WTC11 (cell line): Measurements from ENCODE around the gene TNFRSF4. TPM values are rescaled to one million over a fixed set of nuclear protein-coding genes. Genes with fewer than 3 reads are reported as not detected.
A peak's percentile ranks its signal among the peaks of the same experiment; 100 is the strongest.

Source experiments
- ATAC-seq: fragments of 200-7000 bp; cut with Tn5 transposase; 2 replicates; pipeline ENCODE4 v1.10.0; 2021; ENCODE audit warnings: mild to moderate bottlenecking, moderate library complexity
- CTCF ChIA-PET: fragments of 300-600 bp; sonication (Branson Sonifier 250); formaldehyde crosslinking; loops from one replicate; lab custom pipeline; 2021; ENCODE audit warnings: antibody characterized with exemption; lab: Charles Lee
- POLR2A ChIA-PET: fragments of 350-600 bp; sonication (Branson Sonifier 250); formaldehyde crosslinking; loops from one replicate; lab custom pipeline; 2021; ENCODE audit warnings: antibody characterized with exemption; lab: Charles Lee
- DNase-seq: peaks from one replicate; pipeline ENCODE4 v3.0.0; 2021; ENCODE audit warnings: low spot score
- H3K27ac Mint-ChIP-seq: 2 replicates; pipeline ENCODE4 v1.8.0; 2021; ENCODE audit warnings: mixed read lengths
- H3K27me3 Mint-ChIP-seq: 2 replicates; pipeline ENCODE4 v1.8.0; 2021; ENCODE audit warnings: low read depth, mild to moderate bottlenecking, moderate library complexity, mixed read lengths
- H3K36me3 Mint-ChIP-seq: 2 replicates; pipeline ENCODE4 v1.8.0; 2021; ENCODE audit warnings: mixed read lengths
- H3K4me1 Mint-ChIP-seq: 2 replicates; pipeline ENCODE4 v1.8.0; 2022; ENCODE audit warnings: mixed read lengths
- H3K4me3 Mint-ChIP-seq: 2 replicates; pipeline ENCODE4 v1.8.0; 2021; ENCODE audit warnings: mild to moderate bottlenecking, moderate library complexity, mixed read lengths
- H3K9me3 Mint-ChIP-seq: 2 replicates; pipeline ENCODE4 v1.8.0; 2021; ENCODE audit warnings: mixed read lengths
- CBFB ChIP-seq: sonication (generic); formaldehyde crosslinking; IDR thresholded peaks from 2 replicates; pipeline ENCODE4 v1.8.1; 2022; ENCODE audit warnings: mild to moderate bottlenecking, low read depth, missing genetic modification reagents
- FOXJ3 ChIP-seq: sonication (generic); formaldehyde crosslinking; IDR thresholded peaks from 2 replicates; pipeline ENCODE4 v1.9.0; 2021; ENCODE audit warnings: missing genetic modification reagents, mild to moderate bottlenecking, borderline replicate concordance
- FOXK1 ChIP-seq: sonication (generic); formaldehyde crosslinking; IDR thresholded peaks from 2 replicates; pipeline ENCODE4 v1.8.0; 2022; ENCODE audit warnings: mild to moderate bottlenecking, moderate library complexity, missing genetic modification reagents
- GABPB1 ChIP-seq: sonication (generic); formaldehyde crosslinking; IDR thresholded peaks from 2 replicates; pipeline ENCODE4 v1.8.1; 2023; ENCODE audit warnings: mild to moderate bottlenecking, missing genetic modification reagents
- JUN ChIP-seq: sonication (generic); formaldehyde crosslinking; IDR thresholded peaks from 2 replicates; pipeline ENCODE4 v1.8.0; 2023; ENCODE audit warnings: mild to moderate bottlenecking, missing genetic modification reagents
- KAT7 ChIP-seq: sonication (generic); formaldehyde crosslinking; IDR thresholded peaks from 2 replicates; pipeline ENCODE4 v1.8.1; 2023; ENCODE audit warnings: missing genetic modification reagents, mild to moderate bottlenecking, borderline replicate concordance
- NR1H2 ChIP-seq: sonication (generic); formaldehyde crosslinking; IDR thresholded peaks from 2 replicates; pipeline ENCODE4 v1.9.0; 2021; ENCODE audit warnings: mild to moderate bottlenecking, moderate library complexity, missing genetic modification reagents
- NR2C2 ChIP-seq: sonication (generic); formaldehyde crosslinking; IDR thresholded peaks from 2 replicates; pipeline ENCODE4 v1.8.0; 2022; ENCODE audit warnings: mild to moderate bottlenecking, missing genetic modification reagents
- RELA ChIP-seq: sonication (generic); formaldehyde crosslinking; IDR thresholded peaks from 2 replicates; pipeline ENCODE4 v1.8.1; 2022; ENCODE audit warnings: missing genetic modification reagents, mild to moderate bottlenecking, borderline replicate concordance
- RORB ChIP-seq: fragments of 250-450 bp; sonication (Bioruptor Pico); IDR thresholded peaks from 2 replicates; pipeline ENCODE4 v1.9.0; 2021; ENCODE audit warnings: mild to moderate bottlenecking
- TP53 ChIP-seq: sonication (generic); formaldehyde crosslinking; IDR thresholded peaks from 2 replicates; pipeline ENCODE4 v1.8.1; 2023; ENCODE audit warnings: mild to moderate bottlenecking, missing genetic modification reagents
- ZNF317 ChIP-seq: sonication (generic); formaldehyde crosslinking; IDR thresholded peaks from 2 replicates; pipeline ENCODE4 v1.8.1; 2023; ENCODE audit warnings: low read depth, mild to moderate bottlenecking, moderate library complexity, missing genetic modification reagents, borderline replicate concordance
- total RNA-seq: library from RNA; stranded (reverse); gene quantifications from 3 replicates; pipeline ENCODE4 v1.2.3, GENCODE V29; 2021
- TF ChIP-seq, protein P1 (sequence below): sonication (generic); formaldehyde crosslinking; conservative IDR thresholded peaks from 2 replicates; pipeline ENCODE4 v1.8.1; 2022; ENCODE audit warnings: mild to moderate bottlenecking, missing genetic modification reagents
- TF ChIP-seq, protein P2 (sequence below): fragments of 250-450 bp; sonication (Bioruptor Pico); IDR thresholded peaks from 2 replicates; pipeline ENCODE4 v1.9.0; 2021; ENCODE audit warnings: mild to moderate bottlenecking, borderline replicate concordance
- TF ChIP-seq, protein P3 (sequence below): sonication (generic); formaldehyde crosslinking; IDR thresholded peaks from 2 replicates; pipeline ENCODE4 v1.8.0; 2023; ENCODE audit warnings: mild to moderate bottlenecking, missing genetic modification reagents
- TF ChIP-seq, protein P4 (sequence below): fragments of 250-450 bp; sonication (Bioruptor Pico); conservative IDR thresholded peaks from 2 replicates; pipeline ENCODE4 v1.9.0; 2021; ENCODE audit warnings: mild to moderate bottlenecking
- TF ChIP-seq, protein P5 (sequence below): fragments of 250-450 bp; sonication (Bioruptor Pico); IDR thresholded peaks from 2 replicates; pipeline ENCODE4 v1.8.0; 2021; ENCODE audit warnings: mild to moderate bottlenecking
- TF ChIP-seq, protein P6 (sequence below): sonication (generic); formaldehyde crosslinking; conservative IDR thresholded peaks from 2 replicates; pipeline ENCODE4 v1.8.1; 2023; ENCODE audit warnings: mild to moderate bottlenecking, low read depth, missing genetic modification reagents, moderate library complexity

TNFRSF4 gene
- total RNA-seq, 1 experiment from 2014 or later = 0.33 TPM

DNA sequence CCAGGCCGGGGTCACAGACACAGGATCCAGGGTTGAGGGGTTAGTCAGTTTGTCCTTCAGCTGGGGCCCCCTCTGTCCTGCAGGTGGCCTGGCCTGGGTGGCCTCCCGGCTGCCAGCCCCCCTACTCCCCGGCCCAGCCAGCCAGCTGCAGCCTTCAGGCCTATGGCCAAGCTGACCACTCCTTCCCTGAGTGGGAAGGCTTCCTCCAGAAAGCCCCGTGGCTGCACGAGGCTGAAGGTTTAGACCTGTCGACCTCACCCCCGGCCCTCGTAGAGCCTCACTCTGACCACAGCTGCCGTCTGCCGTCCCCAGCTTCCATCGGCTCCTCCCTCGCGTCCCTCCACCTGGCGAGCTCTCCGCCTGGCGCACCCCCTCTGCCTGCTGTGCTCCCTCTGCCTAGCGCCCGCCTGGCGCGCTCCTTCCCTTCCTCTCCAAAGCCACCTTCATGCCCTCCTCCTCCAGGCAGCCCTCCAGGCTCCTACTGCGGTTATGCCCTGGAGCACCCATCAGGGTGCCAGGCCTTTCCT lies 30.7 kb downstream of the TNFRSF4 start:
- Mint-ChIP-seq H3K27ac (no peak overlapping the region), H3K4me1 (no peaks in the 10 kb centered on the region), H3K9me3 (peaks cover 4% of the 10 kb centered on the region; the same call in 1 of the 2 replicates), H3K36me3 (no peaks in the 10 kb centered on the region), H3K4me3 (no peak overlapping the region), H3K27me3 (no peaks in the 10 kb centered on the region)
- ChIA-PET POLR2A (no interaction called here), CTCF (interaction anchor here (0.9 kb wide), 1 partner anchor 9 kb away, joined by 3 read pairs; the partner anchor contains the start of gene TTLL10)
- DNase-seq (peak; percentile 10), ATAC-seq (no peak)
- TF ChIP-seq, protein P1, sequence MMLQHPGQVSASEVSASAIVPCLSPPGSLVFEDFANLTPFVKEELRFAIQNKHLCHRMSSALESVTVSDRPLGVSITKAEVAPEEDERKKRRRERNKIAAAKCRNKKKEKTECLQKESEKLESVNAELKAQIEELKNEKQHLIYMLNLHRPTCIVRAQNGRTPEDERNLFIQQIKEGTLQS = no peak
- TF ChIP-seq JUN (CRISPR knock-in tag) (no peak), FOXJ3 (CRISPR knock-in tag) (no peak), KAT7 (CRISPR knock-in tag) (no peak), TP53 (no peak), NR2C2 (no peak), RORB (CRISPR knock-in tag) (no peak), FOXK1 (CRISPR knock-in tag) (no peak), CBFB (CRISPR knock-in tag) (no peak), RELA (CRISPR knock-in tag) (no peak), ZNF317 (no peak)
- TF ChIP-seq, protein P2, sequence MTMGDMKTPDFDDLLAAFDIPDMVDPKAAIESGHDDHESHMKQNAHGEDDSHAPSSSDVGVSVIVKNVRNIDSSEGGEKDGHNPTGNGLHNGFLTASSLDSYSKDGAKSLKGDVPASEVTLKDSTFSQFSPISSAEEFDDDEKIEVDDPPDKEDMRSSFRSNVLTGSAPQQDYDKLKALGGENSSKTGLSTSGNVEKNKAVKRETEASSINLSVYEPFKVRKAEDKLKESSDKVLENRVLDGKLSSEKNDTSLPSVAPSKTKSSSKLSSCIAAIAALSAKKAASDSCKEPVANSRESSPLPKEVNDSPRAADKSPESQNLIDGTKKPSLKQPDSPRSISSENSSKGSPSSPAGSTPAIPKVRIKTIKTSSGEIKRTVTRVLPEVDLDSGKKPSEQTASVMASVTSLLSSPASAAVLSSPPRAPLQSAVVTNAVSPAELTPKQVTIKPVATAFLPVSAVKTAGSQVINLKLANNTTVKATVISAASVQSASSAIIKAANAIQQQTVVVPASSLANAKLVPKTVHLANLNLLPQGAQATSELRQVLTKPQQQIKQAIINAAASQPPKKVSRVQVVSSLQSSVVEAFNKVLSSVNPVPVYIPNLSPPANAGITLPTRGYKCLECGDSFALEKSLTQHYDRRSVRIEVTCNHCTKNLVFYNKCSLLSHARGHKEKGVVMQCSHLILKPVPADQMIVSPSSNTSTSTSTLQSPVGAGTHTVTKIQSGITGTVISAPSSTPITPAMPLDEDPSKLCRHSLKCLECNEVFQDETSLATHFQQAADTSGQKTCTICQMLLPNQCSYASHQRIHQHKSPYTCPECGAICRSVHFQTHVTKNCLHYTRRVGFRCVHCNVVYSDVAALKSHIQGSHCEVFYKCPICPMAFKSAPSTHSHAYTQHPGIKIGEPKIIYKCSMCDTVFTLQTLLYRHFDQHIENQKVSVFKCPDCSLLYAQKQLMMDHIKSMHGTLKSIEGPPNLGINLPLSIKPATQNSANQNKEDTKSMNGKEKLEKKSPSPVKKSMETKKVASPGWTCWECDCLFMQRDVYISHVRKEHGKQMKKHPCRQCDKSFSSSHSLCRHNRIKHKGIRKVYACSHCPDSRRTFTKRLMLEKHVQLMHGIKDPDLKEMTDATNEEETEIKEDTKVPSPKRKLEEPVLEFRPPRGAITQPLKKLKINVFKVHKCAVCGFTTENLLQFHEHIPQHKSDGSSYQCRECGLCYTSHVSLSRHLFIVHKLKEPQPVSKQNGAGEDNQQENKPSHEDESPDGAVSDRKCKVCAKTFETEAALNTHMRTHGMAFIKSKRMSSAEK (CRISPR knock-in tag) = no peak
- TF ChIP-seq, protein P3, sequence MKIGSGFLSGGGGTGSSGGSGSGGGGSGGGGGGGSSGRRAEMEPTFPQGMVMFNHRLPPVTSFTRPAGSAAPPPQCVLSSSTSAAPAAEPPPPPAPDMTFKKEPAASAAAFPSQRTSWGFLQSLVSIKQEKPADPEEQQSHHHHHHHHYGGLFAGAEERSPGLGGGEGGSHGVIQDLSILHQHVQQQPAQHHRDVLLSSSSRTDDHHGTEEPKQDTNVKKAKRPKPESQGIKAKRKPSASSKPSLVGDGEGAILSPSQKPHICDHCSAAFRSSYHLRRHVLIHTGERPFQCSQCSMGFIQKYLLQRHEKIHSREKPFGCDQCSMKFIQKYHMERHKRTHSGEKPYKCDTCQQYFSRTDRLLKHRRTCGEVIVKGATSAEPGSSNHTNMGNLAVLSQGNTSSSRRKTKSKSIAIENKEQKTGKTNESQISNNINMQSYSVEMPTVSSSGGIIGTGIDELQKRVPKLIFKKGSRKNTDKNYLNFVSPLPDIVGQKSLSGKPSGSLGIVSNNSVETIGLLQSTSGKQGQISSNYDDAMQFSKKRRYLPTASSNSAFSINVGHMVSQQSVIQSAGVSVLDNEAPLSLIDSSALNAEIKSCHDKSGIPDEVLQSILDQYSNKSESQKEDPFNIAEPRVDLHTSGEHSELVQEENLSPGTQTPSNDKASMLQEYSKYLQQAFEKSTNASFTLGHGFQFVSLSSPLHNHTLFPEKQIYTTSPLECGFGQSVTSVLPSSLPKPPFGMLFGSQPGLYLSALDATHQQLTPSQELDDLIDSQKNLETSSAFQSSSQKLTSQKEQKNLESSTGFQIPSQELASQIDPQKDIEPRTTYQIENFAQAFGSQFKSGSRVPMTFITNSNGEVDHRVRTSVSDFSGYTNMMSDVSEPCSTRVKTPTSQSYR (CRISPR knock-in tag) = no peak
- TF ChIP-seq, protein P4, sequence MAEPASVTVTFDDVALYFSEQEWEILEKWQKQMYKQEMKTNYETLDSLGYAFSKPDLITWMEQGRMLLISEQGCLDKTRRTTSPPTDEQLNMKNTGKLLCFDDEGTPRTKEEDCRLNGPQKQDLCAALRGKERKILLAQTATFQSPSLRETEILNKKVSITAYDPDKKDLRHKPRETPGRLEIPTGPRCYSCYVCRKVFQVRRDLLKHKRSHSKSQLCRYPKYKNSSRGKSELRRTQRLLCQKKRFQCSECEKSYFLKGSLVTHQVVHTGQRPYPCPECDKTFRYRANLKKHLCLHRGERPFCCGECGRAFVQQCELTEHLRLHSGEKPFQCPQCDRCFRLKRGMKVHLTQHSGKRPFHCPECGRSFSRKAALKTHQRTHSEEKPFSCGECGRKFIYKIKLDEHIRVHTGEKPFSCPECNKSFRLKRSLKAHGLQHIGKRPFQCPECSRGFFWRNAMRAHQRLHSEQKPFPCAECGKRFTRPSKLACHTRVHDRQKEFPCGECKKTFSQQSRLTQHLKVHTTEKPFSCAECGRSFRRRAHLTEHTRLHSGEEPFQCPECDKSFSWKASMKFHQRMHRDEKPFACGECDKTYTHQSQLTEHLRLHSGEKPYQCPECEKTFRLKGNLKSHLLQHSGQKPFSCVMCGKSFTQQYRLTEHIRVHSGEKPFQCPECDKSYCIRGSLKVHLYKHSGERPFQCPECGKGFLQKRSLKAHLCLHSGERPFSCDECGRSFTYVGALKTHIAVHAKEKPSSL = no peak

DNA sequence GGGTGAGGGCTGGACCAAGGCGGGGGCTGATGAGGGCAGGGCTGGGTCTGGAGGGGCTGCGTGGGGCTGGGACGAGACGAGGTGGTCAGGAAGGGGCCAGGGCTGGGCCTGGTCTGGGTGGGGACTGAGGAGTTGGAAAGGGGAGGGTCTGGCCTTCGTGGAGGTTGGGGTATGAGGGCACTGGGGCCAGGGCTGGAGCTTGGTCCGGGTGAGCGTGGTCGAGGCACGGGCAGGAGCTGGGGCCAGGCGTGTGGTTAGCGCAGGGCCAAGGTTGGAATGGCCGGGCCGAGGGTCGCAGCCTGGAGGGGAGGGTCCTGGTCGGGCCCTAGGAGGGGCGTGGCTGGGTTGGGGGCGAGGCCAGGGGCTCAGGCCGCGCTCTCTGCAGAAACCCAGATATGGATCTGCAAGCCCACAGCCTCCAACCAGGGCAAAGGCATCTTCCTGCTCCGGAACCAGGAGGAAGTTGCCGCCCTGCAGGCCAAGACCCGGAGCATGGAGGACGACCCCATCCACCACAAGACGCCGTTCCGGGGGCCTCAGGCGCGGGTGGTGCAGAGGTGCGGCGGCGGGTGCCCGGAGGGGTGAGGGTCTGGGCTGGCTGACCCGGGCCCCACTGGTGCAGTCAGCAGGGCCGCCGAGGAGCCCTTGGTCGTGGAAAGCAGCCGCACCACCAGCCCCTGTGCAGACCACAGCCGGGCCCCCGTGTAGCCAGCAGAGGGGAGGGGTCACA lies 31.3 kb downstream of the TNFRSF4 start:
- no peaks in the 10 kb centered on the region for H3K4me1 Mint-ChIP-seq
- H3K9me3 Mint-ChIP-seq = no peaks in the 10 kb centered on the region
- no peak overlapping the region for H3K4me3 Mint-ChIP-seq
- TF ChIP-seq, protein P5, sequence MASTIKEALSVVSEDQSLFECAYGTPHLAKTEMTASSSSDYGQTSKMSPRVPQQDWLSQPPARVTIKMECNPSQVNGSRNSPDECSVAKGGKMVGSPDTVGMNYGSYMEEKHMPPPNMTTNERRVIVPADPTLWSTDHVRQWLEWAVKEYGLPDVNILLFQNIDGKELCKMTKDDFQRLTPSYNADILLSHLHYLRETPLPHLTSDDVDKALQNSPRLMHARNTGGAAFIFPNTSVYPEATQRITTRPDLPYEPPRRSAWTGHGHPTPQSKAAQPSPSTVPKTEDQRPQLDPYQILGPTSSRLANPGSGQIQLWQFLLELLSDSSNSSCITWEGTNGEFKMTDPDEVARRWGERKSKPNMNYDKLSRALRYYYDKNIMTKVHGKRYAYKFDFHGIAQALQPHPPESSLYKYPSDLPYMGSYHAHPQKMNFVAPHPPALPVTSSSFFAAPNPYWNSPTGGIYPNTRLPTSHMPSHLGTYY (CRISPR knock-in tag) = no peak
- TF ChIP-seq NR1H2 (CRISPR knock-in tag) (no peak), GABPB1 (CRISPR knock-in tag) (no peak)
- TF ChIP-seq, protein P6, sequence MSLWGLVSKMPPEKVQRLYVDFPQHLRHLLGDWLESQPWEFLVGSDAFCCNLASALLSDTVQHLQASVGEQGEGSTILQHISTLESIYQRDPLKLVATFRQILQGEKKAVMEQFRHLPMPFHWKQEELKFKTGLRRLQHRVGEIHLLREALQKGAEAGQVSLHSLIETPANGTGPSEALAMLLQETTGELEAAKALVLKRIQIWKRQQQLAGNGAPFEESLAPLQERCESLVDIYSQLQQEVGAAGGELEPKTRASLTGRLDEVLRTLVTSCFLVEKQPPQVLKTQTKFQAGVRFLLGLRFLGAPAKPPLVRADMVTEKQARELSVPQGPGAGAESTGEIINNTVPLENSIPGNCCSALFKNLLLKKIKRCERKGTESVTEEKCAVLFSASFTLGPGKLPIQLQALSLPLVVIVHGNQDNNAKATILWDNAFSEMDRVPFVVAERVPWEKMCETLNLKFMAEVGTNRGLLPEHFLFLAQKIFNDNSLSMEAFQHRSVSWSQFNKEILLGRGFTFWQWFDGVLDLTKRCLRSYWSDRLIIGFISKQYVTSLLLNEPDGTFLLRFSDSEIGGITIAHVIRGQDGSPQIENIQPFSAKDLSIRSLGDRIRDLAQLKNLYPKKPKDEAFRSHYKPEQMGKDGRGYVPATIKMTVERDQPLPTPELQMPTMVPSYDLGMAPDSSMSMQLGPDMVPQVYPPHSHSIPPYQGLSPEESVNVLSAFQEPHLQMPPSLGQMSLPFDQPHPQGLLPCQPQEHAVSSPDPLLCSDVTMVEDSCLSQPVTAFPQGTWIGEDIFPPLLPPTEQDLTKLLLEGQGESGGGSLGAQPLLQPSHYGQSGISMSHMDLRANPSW = no peak
- H3K27ac Mint-ChIP-seq = no peak overlapping the region
- DNase-seq (peak; percentile 23), ATAC-seq (peak; percentile 43)
- H3K36me3 Mint-ChIP-seq = no peaks in the 10 kb centered on the region
- POLR2A ChIA-PET = no interaction called here
- no peaks in the 10 kb centered on the region for H3K27me3 Mint-ChIP-seq
- CTCF ChIA-PET = interaction anchor here (0.9 kb wide), 2 partner anchors 9 kb away, joined by 3 read pairs; partner anchors contain the start of gene TTLL10
